ENCODE results near the gene MRPL48. TPM values are rescaled to one million over a fixed set of nuclear protein-coding genes. Genes with fewer than 3 reads are reported as not detected.

Gene MRPL48
- total and polyA plus RNA-seq, 2 of the 8 experiments (the other 6 are each of a cell fraction or from before 2014, with no cell fraction given): 34.9 to 59.9 TPM

- TF ChIP-seq NANOG (IDR thresholded peaks at IDR 0.05; ENCODE audit: insufficient read depth, low read depth, low read length, poor library complexity, severe bottlenecking) (no peak), TBP (IDR thresholded peaks at IDR 0.05; ENCODE audit: low read depth, low read length) (no peak), KDM4A (IDR thresholded peaks at IDR 0.05; ENCODE audit: low read depth, low read length, severe bottlenecking) (peak; percentile 88), ASH2L (IDR thresholded peaks at IDR 0.05; ENCODE audit: low read length) (peak; percentile 93), RBBP5 (IDR thresholded peaks at IDR 0.05; ENCODE audit: borderline replicate concordance, low read depth, low read length) (peak; percentile 73; the same call in 1 of the 2 replicates), HDAC2 (IDR thresholded peaks at IDR 0.05; ENCODE audit: borderline replicate concordance in 1 of 2, low read depth in 2 of 2, low read length in 2 of 2) (0 out of 4 replicates have a peak, but pooled peaks of 1 of the 2 experiments have one; percentile 26), SIN3A (conservative IDR thresholded peaks at IDR 0.05 in 1 of 2, IDR thresholded peaks at IDR 0.05 in 1 of 2; ENCODE audit: low read depth in 1 of 2, low read length in 2 of 2) (peak in 1 of 2 experiments; percentile 33; a peak in 1 of 4 replicates)
- peak overlapping the region; percentile 61 to 82 for H3K4me2 ChIP-seq (ENCODE audit: insufficient read depth in 1 of 2, low read depth in 2 of 2, low read length in 2 of 2)
- peak overlapping the region; percentile 93 for H3K18ac ChIP-seq (ENCODE audit: extremely low read depth, low read length)
- H3K79me1 ChIP-seq (ENCODE audit: low read depth, low read length): 0 out of 2 replicates have a peak, but pooled peaks cover 5% of the 10 kb centered on the region
- H3K23ac ChIP-seq (ENCODE audit: insufficient read length): no peak overlapping the region
- H2BK20ac ChIP-seq (ENCODE audit: low read length): no peak overlapping the region
- peaks cover 3% of the 10 kb centered on the region for H3K23me2 ChIP-seq (ENCODE audit: low read depth, low read length)
- H3K9me3 ChIP-seq (ENCODE audit: insufficient read depth in 2 of 2, low read depth in 1 of 2, low read length in 1 of 2): no peaks in the 10 kb centered on the region
- peaks cover 0 to 4% (median 0%) of the 10 kb centered on the region in 4 experiments; a peak in 1 of 7 replicates for H3K4me1 ChIP-seq (replicated peaks in 1 of 4; ENCODE audit: control insufficient read depth in 3 of 4, insufficient read depth in 4 of 4, low read length in 3 of 4)
- H3K14ac ChIP-seq (ENCODE audit: insufficient read length): peak overlapping the region; percentile 43
- H3K27ac ChIP-seq (ENCODE audit: low read depth, low read length): peak overlapping the region; percentile 82; the same call in 1 of the 2 replicates
- DNase-seq (ENCODE audit: low read depth in 1 of 2, low spot score in 2 of 2): peak in 1 of 2 experiments; percentile 73
- H2AFZ ChIP-seq (ENCODE audit: low read length): peak overlapping the region; percentile 45; the same call in 1 of the 2 replicates
- peak overlapping the region; percentile 40 for H4K5ac ChIP-seq (ENCODE audit: insufficient read length, low read depth, low read length)
- H3K9ac ChIP-seq (replicated peaks in 1 of 4; ENCODE audit: extremely low read depth in 1 of 4, low read depth in 3 of 4, low read length in 3 of 4): peak overlapping the region; percentile 73 to 95 (median 79)
- H3K4ac ChIP-seq (replicated peaks; ENCODE audit: insufficient read length, low read depth, low read length): peak overlapping the region; percentile 28
- H2BK5ac ChIP-seq (ENCODE audit: low read depth, low read length): peak overlapping the region; percentile 77; the same call in 1 of the 2 replicates
- peak overlapping the region; percentile 91; the same call in 1 of the 2 replicates for H4K8ac ChIP-seq (ENCODE audit: extremely low read depth, insufficient read depth, low read length)
- H2BK120ac ChIP-seq (replicated peaks; ENCODE audit: low read depth, low read length): no peak overlapping the region
- no peak overlapping the region for H2AK5ac ChIP-seq (ENCODE audit: low read depth, low read length)
- no peaks in the 10 kb centered on the region for H3K27me3 ChIP-seq (replicated peaks in 1 of 4; ENCODE audit: control insufficient read depth in 3 of 4, extremely low read depth in 1 of 4, insufficient read depth in 3 of 4, low read length in 3 of 4)
- H2BK12ac ChIP-seq (ENCODE audit: low read depth, low read length): no peak overlapping the region
- WGBS, 2 experiments (ENCODE audit: extremely low coverage in 1 of 2, insufficient coverage in 1 of 2, insufficient read length in 1 of 2, insufficient replicate concordance in 2 of 2, low coverage in 1 of 2, low lambda C conversion rate in 2 of 2, missing lambda C conversion rate in 1 of 2): 1% methylated on average over 39 of the region's 44 CpGs; no CpG with 5 or more reads in 1 of the 2 experiments
- peak overlapping the region; percentile 43 for H3K56ac ChIP-seq (replicated peaks; ENCODE audit: insufficient read length, low read depth, low read length)
- H3K4me3 ChIP-seq (ENCODE audit: extremely low read depth in 1 of 4, insufficient read depth in 2 of 4, low read depth in 3 of 4, low read length in 4 of 4): peak overlapping the region; percentile 92 to 95 (median 94)
- H4K20me1 ChIP-seq (replicated peaks in 1 of 2; ENCODE audit: control insufficient read depth in 1 of 2, insufficient read depth in 2 of 2, low read length in 2 of 2): peaks cover 0 to 3% of the 10 kb centered on the region in 2 experiments
- CTCF ChIA-PET (ENCODE audit: partially characterized antibody): interaction anchor here (0.6 to 3.6 kb wide), 7 partner anchors 8 to 47 kb away, joined by 3 to 25 read pairs (median 5); no protein-coding TSS in a partner anchor
- no peak overlapping the region for H2BK15ac ChIP-seq (ENCODE audit: low read length)
- no peak for FAIRE-seq
- H3K79me2 ChIP-seq (ENCODE audit: control insufficient read depth in 1 of 2, insufficient read depth in 2 of 2, low read length in 2 of 2): peaks cover 10 to 52% of the 10 kb centered on the region in 2 experiments
- no peaks in the 10 kb centered on the region for H3K36me3 ChIP-seq (ENCODE audit: control insufficient read depth in 2 of 4, insufficient read depth in 4 of 4, low read length in 3 of 4)
- POLR2A ChIA-PET (ENCODE audit: partially characterized antibody): interaction anchor here (0.6 to 10.7 kb wide), 16 partner anchors 8 to 162 kb away, joined by 3 to 126 read pairs (median 6); partner anchors contain the start of gene MRPL48
- no peak overlapping the region for H4K91ac ChIP-seq (replicated peaks; ENCODE audit: insufficient read length, low read length)
Observed at GRCh38 chr11:73760135-73760678, 27.5 kb upstream of the MRPL48 start.
